GM08714 (cell line): ENCODE results near the gene IAPP.
"Not testable (repeated sequence)": the region's sequence is repeated elsewhere in the genome, so short reads cannot be mapped to it uniquely, and the experiment has no call there.

Experiments
- H3K4me3 ChIP-seq: fragments of 200-500 bp; sonication (Bioruptor generic); 2 replicates; pipeline ENCODE4 v1.5.1; 2014; ENCODE audit warnings: mild to moderate bottlenecking, low read length, inconsistent platforms
- ZNF274 ChIP-seq: IDR thresholded peaks from 2 replicates; pipeline ENCODE4 v1.6.1; 2012; ENCODE audit warnings: mild to moderate bottlenecking, low read depth, low read length

The IAPP gene

GRCh38 chr12:21353487-21353886, 19.2 kb upstream of the IAPP start:
- H3K4me3 ChIP-seq, result no peak overlapping the region
- no peak for TF ChIP-seq ZNF274

DNA sequence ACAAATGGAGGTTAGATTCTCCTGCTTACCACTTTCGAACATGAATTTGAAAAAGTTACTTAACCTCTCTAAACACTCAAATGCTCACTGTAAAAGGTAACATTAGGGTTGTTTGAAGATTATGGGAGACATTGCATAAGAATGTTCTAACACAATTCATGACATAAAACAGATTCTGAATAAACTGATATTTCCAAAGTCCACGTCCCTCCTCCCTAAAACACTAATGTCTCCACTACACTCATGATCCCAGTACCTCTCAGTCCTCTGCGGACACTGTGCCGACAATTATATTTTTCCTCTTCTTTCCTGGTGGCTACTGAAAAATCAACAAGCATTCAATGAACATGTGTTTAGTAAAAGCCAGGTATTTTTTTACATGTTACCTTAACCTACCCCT, 18.8 kb upstream of the IAPP start:
- no peak for TF ChIP-seq ZNF274
- H3K4me3 ChIP-seq, result no peak overlapping the region

DNA sequence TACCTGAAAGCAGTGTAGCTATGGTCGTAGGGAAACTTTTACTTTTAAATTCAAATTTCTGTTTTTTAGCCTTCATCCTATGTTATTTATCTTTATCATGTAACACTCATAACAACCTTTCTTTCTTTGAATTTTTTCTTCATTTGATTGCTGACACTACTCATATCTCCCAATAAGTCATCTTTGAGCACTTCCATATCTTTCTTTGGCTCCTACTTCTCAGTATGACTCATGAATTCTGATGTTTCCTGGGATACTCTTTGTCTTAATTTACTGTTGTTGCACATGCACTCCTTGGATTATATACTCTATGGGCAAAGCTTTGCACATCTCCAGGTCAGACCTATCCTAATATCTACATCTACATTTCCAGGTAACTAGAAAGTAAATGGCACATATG, 18.1 kb upstream of the IAPP start:
- no peak for TF ChIP-seq ZNF274
- no peak overlapping the region for H3K4me3 ChIP-seq

GRCh38 chr12:21360632-21361031, 12.1 kb upstream of the IAPP start:
- not testable (repeated sequence) for H3K4me3 ChIP-seq

- no peak overlapping the region for H3K4me3 ChIP-seq
- TF ChIP-seq ZNF274, result no peak
These were observed 3.3 kb upstream of the IAPP start for GRCh38 chr12:21369141-21369980.

GRCh38 chr12:21370845-21371449, 1.8 kb upstream of the IAPP start:
- H3K4me3 ChIP-seq, result no peak overlapping the region
- TF ChIP-seq ZNF274, result no peak

GRCh38 chr12:21379218-21379617, 6.5 kb downstream of the IAPP start:
- H3K4me3 ChIP-seq, result no peak overlapping the region
- TF ChIP-seq ZNF274, result no peak

DNA sequence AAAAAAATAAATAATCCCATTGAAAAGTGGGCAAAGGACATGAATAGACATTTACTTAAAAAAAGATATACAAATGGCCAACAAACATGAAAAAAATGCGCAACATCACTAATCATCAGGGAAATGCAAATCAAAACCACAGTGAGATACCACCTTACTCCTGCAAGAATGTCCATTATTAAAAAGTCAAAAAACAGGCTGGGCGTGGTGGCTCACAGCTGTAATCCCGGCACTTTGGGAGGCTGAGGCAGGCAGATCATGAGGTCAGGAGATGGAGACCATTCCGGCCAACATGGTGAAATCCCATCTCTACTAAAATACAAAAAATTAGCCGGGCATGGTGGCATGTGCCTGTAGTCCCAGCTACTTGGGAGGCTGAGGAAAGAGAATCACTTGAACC, 8.6 kb downstream of the IAPP start:
- not testable (repeated sequence) for H3K4me3 ChIP-seq

DNA sequence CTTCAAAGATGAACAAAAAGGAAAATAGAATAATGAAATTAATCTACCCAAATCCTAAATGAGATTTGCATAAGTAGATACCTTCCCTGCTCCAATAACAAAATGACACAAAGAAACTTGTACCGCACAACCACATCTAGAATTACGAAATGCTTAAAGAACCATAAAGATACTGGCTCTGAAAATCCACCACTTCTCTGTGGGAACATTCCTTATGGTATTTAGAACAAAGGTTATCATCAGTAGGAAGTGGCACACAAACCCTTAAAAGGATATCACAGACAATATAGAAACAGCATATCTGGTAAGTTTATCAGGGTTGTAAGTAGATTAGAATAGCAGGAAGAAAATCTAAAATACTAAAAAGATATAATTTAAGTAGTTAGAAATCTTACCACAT, 11.6 kb downstream of the IAPP start:
- H3K4me3 ChIP-seq, result no peak overlapping the region
- no peak for TF ChIP-seq ZNF274

- no peak overlapping the region for H3K4me3 ChIP-seq
- TF ChIP-seq ZNF274, result no peak
These were observed 14.5 kb downstream of the IAPP start for GRCh38 chr12:21387174-21387573.

GRCh38 chr12:21392384-21392783, 19.7 kb downstream of the IAPP start:
- no peak for TF ChIP-seq ZNF274
- H3K4me3 ChIP-seq, result no peak overlapping the region

DNA sequence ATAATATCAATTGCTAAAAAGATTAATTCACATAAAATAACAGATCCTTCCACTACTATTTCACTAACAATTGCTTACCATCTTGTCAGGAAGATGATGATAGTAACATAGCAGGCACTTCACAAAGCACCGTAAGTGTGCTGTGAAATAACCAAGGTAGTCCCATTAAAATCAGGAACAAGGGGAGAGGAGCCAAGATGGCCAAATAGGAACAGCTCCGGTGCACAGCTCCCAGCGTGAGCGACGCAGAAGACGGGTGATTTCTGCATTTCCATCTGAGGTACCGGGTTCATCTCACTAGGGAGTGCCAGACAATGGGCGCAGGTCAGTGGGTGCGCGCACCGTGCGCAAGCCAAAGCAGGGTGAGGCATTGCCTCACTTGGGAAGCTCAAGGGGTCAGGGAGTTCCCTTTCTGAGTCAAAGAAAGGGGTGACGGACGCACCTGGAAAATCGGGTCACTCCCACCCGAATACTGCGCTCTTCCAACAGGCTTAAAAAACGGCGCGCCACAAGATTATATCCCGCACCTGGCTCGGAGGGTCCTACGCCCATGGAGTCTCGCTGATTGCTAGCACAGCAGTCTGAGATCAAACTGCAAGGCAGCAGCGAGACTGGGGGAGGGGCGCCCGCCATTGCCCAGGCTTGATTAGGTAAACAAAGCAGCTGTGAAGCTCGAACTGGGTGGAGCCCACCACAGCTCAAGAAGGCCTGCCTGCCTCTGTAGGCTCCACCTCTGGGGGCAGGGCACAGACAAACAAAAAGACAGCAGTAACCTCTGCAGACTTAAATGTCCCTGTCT, 22.3 kb downstream of the IAPP start:
- H3K4me3 ChIP-seq, result not testable (repeated sequence)

DNA sequence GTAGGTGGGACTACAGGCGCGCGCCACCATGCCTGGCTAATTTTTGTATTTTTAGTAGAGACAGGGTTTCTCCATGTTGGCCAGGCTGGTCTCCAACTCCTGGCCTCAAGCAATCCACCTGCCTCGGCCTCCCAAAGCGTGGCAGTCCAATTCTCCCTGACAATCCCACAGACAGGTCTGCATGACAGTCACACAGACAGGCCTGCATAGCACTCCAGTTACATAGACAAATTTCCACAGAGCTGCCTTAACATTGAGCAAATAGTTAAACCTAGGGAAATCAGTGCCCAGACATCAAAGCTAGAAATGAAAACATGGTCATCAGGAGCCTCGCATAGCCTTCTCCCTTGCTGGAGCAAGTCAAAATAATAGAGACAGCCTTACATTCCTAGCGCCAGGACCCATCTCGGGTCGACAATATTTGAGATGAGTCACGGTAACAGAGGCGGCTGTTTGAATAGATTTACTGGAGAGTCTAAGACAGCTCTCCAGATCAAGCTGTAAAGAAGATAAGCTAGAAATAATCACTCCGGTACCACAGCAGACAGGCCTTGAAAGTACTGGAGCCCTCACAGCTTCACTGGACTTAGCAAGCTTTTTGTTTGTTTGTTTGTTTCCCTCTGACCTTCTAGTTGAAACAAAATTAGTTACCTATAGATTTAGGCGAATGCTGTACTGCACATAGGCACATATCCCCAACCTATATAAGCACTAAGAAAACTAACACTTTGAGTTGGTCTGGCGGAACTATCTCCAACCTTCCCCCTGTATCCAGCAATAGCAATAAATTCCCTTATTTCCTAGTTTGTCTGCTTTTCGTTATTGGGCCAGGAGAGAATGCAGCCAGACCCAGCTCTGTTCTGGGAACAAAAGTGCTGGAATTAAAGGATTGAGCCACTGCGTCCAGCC, 40.9 kb downstream of the IAPP start:
- no peak for TF ChIP-seq ZNF274
- no peak overlapping the region for H3K4me3 ChIP-seq

- H3K4me3 ChIP-seq, result no peak overlapping the region
- TF ChIP-seq ZNF274, result no peak
These were observed 43.9 kb downstream of the IAPP start for GRCh38 chr12:21416511-21417121.

- H3K4me3 ChIP-seq, result not testable (repeated sequence)
These were observed 45.7 kb downstream of the IAPP start for GRCh38 chr12:21418398-21418797.

DNA sequence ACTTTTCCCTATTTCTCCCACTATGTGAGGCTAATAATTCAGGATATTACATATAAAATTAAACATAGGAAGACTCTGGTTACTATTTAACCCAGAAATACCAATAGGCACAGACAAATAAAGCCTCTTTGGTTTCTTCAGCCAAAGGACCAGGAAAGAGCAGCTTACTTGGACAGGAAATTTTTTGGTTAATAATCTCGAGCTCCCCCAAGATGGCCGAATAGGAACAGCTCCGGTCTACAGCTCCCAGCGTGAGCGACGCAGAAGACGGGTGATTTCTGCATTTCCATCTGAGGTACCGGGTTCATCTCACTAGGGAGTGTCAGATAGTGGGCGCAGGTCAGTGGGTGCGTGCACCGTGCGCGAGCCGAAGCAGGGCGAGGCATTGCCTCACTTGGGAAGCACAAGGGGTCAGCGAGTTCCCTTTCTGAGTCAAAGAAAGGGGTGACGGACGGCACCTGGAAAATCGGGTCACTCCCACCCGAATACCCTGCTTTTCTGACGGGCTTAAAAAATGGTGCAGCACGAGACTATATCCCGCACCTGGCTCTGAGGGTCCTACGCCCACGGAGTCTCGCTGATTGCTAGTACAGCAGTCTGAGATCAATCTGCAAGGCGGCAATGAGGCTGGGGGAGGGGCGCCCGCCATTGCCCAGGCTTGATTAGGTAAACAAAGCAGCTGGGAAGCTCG, 46.5 kb downstream of the IAPP start:
- H3K4me3 ChIP-seq, result not testable (repeated sequence)
